Endothelial cell of umbilical vein (primary cell): ENCODE results near the gene REPIN1. TPM values are rescaled to one million over a fixed set of nuclear protein-coding genes. Genes with fewer than 3 reads are reported as not detected.

Experiments used
- BruUV-seq: library from RNA; stranded (reverse); fragments of 400-500 nt; replicated peaks from 2 replicates; lab custom pipeline; 2021; lab: Mats Ljungman, UMichigan
- CTCF ChIA-PET: fragments of 300-600, 350-600 bp; sonication (Branson Sonifier 250); formaldehyde crosslinking; loops from one replicate; lab custom pipeline; 2021; ENCODE audit warnings: antibody characterized with exemption, inconsistent platforms; lab: Charles Lee
- POLR2A ChIA-PET: fragments of 300-600, 350-600 bp; sonication (Branson Sonifier 250); formaldehyde crosslinking; loops from one replicate; lab custom pipeline; 2021; ENCODE audit warnings: antibody characterized with exemption, inconsistent platforms; lab: Charles Lee
- DNase-seq: peaks from one replicate; pipeline ENCODE4 v3.0.0-alpha.2; 2011; ENCODE audit warnings: low read depth, low spot score
- FAIRE-seq: peaks from 2 replicates; lab custom pipeline; 2011; peaks lifted over from hg19 to GRCh38; lab: Jason Lieb, UNC
- H2AFZ ChIP-seq: 2 replicates; pipeline ENCODE4 v1.6.0; 2012; ENCODE audit warnings: low read depth, low read length, control low read depth, inconsistent platforms
- H3K27ac ChIP-seq: 2 replicates; pipeline ENCODE4 v1.5.1; 2011; ENCODE audit warnings: low read depth, mild to moderate bottlenecking, control low read depth, low read length, moderate library complexity; ENCODE audit not compliant: insufficient read depth
- H3K27me3 ChIP-seq, 2 experiments: 2 replicates each; pipeline versions ENCODE4 v1.6.0 to v1.6.1; 2011; ENCODE audit warnings: low read length in 2 of 2, mixed read lengths in 1 of 2; ENCODE audit not compliant: control insufficient read depth in 2 of 2, insufficient read depth in 2 of 2
- H3K36me3 ChIP-seq, 2 experiments: 2 replicates in 1 of 2; 3 replicates in 1 of 2; pipeline ENCODE4 v1.5.1; 2011; ENCODE audit warnings: low read length in 2 of 2, mild to moderate bottlenecking in 1 of 2, moderate library complexity in 1 of 2; ENCODE audit not compliant: control insufficient read depth in 2 of 2, insufficient read depth in 2 of 2; ENCODE audit errors: extremely low read depth in 1 of 2
- H3K4me1 ChIP-seq: 3 replicates; pipeline ENCODE4 v1.5.1; 2011; ENCODE audit warnings: mild to moderate bottlenecking, low read length; ENCODE audit not compliant: control insufficient read depth, insufficient read depth; ENCODE audit errors: extremely low read depth
- H3K4me2 ChIP-seq: 2 replicates; pipeline ENCODE4 v1.6.1; 2011; ENCODE audit warnings: low read length, control low read depth, mixed read lengths; ENCODE audit not compliant: insufficient read depth
- H3K4me3 ChIP-seq, 3 experiments: fragments of 200-600 bp in 1 of 3; sonication (generic), shearing (Covaris generic) in 1 of 3; replicated peaks in 1 of 3; 2 replicates each; pipeline ENCODE4 v1.5.1; 2011 to 2016; ENCODE audit warnings: control low read depth in 3 of 3, low read length in 3 of 3, mild to moderate bottlenecking in 2 of 3, inconsistent platforms in 1 of 3, low read depth in 1 of 3, moderate library complexity in 1 of 3; ENCODE audit not compliant: insufficient read depth in 1 of 3
- H3K79me2 ChIP-seq: 2 replicates; pipeline ENCODE4 v1.6.0; 2012; ENCODE audit warnings: low read length, inconsistent platforms; ENCODE audit not compliant: control insufficient read depth, insufficient read depth
- H3K9ac ChIP-seq: replicated peaks from 2 replicates; pipeline ENCODE3; 2011; ENCODE audit warnings: low read length, control low read depth; ENCODE audit not compliant: insufficient read depth; ENCODE audit errors: extremely low read depth
- H3K9me1 ChIP-seq: replicated peaks from 3 replicates; pipeline ENCODE4 v1.6.0; 2011; ENCODE audit warnings: mild to moderate bottlenecking, low read length; ENCODE audit not compliant: control insufficient read depth, insufficient read depth; ENCODE audit errors: extremely low read depth
- H3K9me3 ChIP-seq: replicated peaks from 2 replicates; pipeline ENCODE4 v1.5.1; 2012; ENCODE audit warnings: low read length, inconsistent platforms; ENCODE audit not compliant: control insufficient read depth, insufficient read depth
- H4K20me1 ChIP-seq: replicated peaks from 2 replicates; pipeline ENCODE3; 2011; ENCODE audit warnings: mild to moderate bottlenecking, low read length; ENCODE audit not compliant: control insufficient read depth, insufficient read depth; ENCODE audit errors: extremely low read depth
- EZH2 ChIP-seq: IDR thresholded peaks from 2 replicates; pipeline ENCODE4 v1.6.1; 2012; ENCODE audit warnings: borderline replicate concordance, low read depth, mild to moderate bottlenecking, moderate library complexity, low read length, inconsistent platforms; ENCODE audit not compliant: severe bottlenecking
- POLR2AphosphoS5 ChIP-seq: IDR thresholded peaks from 2 replicates; pipeline ENCODE4 v1.6.1; 2012; ENCODE audit warnings: low read depth, mild to moderate bottlenecking, control low read depth, low read length, moderate library complexity; ENCODE audit not compliant: insufficient read depth
- dilution Hi-C: fragments of 300-500 bp; cut with MboI; formaldehyde crosslinking; loops from one replicate; pipeline ENCODE4 v1.15.0; 2019; ENCODE audit warnings: low sequenced_read_pairs; ENCODE audit not compliant: extremely low pct_ligation_motif_present
- intact Hi-C: fragments of 100-400 bp; cut with micrococcal nuclease; formaldehyde crosslinking; loops from one replicate; pipeline ENCODE4 v1.10.0; 2022
- polyA plus RNA-seq, 4 experiments: library from polyadenylated mRNA; depleted of rRNA in 3 of 4; stranded (reverse) in 3 of 4; unstranded in 1 of 4; fragments of >200 nt; gene quantifications; 2 replicates each; pipeline versions ENCODE4 v1.2.1 to v1.2.3, GENCODE V29; 2011 to 2012; ENCODE audit warnings: missing spikeins in 1 of 4
- total RNA-seq: library from RNA; stranded (reverse); gene quantifications from 2 replicates; pipeline ENCODE4 v1.2.3, GENCODE V29; 2021
- TF ChIP-seq, protein P1 (sequence below), 2 donors: IDR thresholded peaks; 1 replicate in 1 of 2; 2 replicates in 1 of 2; pipeline ENCODE4 v1.5.1; 2011; ENCODE audit warnings: low read length in 2 of 2, mild to moderate bottlenecking in 2 of 2, moderate library complexity in 2 of 2, control low read depth in 1 of 2, inconsistent platforms in 1 of 2, low read depth in 1 of 2; ENCODE audit not compliant: insufficient read depth in 1 of 2; ENCODE audit errors: extremely low read depth in 1 of 2
- TF ChIP-seq, protein P2 (sequence below): IDR thresholded peaks from 2 replicates; pipeline ENCODE4 v1.6.1; 2011; ENCODE audit not compliant: insufficient read depth, insufficient read length

The REPIN1 gene
- total and polyA plus RNA-seq, 2 donors (not counting 3 experiments of a cell fraction or from before 2014, with no cell fraction given): 108 to 140 TPM

DNA sequence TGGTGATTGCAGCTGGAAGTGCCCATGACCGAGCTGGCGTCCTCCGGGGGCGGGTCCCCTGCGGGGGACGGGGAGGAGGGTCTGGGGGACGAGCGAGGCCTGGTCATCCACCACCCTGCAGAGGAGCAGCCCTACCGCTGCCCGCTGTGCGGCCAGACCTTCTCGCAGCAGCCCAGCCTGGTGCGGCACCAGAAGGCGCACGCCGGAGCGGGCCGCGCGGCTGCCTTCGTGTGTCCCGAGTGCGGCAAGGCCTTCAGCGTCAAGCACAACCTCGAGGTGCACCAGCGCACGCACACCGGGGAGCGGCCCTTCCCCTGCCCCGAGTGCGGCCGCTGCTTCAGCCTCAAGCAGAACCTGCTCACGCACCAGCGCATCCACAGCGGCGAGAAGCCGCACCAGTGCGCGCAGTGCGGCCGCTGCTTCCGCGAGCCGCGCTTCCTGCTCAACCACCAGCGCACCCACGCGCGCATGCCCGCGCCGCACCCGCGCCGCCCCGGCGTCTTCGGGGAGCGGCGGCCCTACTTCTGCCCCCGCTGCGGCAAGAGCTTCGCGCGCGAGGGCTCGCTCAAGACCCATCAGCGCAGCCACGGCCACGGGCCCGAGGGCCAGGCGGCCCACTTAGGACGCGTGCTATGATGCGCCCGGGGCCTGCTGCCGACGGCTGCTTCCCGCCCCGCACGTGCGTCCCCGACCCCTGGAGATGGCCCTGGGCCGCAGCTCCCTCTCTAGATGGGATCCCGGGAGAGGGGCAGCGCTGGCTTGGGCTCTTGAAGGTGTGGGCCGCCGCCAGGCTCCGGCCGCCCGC, 39.2 kb downstream of the REPIN1 start:
- Histone ChIP-seq H4K20me1 (no peaks in the 10 kb centered on the region), H3K9ac (no peak overlapping the region), H3K27me3 (no peaks in the 10 kb centered on the region), H3K9me1 (no peaks in the 10 kb centered on the region), H3K4me1 (peaks cover 15% of the 10 kb centered on the region), H3K27ac (no peak overlapping the region), H3K36me3 (no peaks in the 10 kb centered on the region), H3K4me3 (no peak overlapping the region), H2AFZ (no peak overlapping the region), H3K9me3 (no peaks in the 10 kb centered on the region), H3K79me2 (no peaks in the 10 kb centered on the region), H3K4me2 (no peak overlapping the region)
- DNase-seq (no peak), FAIRE-seq (no peak)
- no TSS peak for BruUV-seq
- ChIA-PET CTCF (interaction anchor here (1.6 to 2.4 kb wide), 2 partner anchors 30 to 41 kb away, joined by 5 to 6 read pairs; no protein-coding TSS in a partner anchor), POLR2A (no interaction called here)
- TF ChIP-seq, protein P1, sequence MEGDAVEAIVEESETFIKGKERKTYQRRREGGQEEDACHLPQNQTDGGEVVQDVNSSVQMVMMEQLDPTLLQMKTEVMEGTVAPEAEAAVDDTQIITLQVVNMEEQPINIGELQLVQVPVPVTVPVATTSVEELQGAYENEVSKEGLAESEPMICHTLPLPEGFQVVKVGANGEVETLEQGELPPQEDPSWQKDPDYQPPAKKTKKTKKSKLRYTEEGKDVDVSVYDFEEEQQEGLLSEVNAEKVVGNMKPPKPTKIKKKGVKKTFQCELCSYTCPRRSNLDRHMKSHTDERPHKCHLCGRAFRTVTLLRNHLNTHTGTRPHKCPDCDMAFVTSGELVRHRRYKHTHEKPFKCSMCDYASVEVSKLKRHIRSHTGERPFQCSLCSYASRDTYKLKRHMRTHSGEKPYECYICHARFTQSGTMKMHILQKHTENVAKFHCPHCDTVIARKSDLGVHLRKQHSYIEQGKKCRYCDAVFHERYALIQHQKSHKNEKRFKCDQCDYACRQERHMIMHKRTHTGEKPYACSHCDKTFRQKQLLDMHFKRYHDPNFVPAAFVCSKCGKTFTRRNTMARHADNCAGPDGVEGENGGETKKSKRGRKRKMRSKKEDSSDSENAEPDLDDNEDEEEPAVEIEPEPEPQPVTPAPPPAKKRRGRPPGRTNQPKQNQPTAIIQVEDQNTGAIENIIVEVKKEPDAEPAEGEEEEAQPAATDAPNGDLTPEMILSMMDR (IDR thresholded peaks at IDR 0.05; ENCODE audit: extremely low read depth in 1 of 2, insufficient read depth in 1 of 2, low read depth in 1 of 2, low read length in 2 of 2): no peak
- TF ChIP-seq POLR2AphosphoS5 (no peak), EZH2 (no peak)
- TF ChIP-seq, protein P2, sequence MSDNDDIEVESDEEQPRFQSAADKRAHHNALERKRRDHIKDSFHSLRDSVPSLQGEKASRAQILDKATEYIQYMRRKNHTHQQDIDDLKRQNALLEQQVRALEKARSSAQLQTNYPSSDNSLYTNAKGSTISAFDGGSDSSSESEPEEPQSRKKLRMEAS: no peak
- intact Hi-C loops (no loop called here), dilution Hi-C loops (no loop called here)
